ENCODE results near the gene CREB3L1.
"Not testable (repeated sequence)": the region's sequence is repeated elsewhere in the genome, so short reads cannot be mapped to it uniquely, and the experiment has no call there.

Gene CREB3L1

DNA sequence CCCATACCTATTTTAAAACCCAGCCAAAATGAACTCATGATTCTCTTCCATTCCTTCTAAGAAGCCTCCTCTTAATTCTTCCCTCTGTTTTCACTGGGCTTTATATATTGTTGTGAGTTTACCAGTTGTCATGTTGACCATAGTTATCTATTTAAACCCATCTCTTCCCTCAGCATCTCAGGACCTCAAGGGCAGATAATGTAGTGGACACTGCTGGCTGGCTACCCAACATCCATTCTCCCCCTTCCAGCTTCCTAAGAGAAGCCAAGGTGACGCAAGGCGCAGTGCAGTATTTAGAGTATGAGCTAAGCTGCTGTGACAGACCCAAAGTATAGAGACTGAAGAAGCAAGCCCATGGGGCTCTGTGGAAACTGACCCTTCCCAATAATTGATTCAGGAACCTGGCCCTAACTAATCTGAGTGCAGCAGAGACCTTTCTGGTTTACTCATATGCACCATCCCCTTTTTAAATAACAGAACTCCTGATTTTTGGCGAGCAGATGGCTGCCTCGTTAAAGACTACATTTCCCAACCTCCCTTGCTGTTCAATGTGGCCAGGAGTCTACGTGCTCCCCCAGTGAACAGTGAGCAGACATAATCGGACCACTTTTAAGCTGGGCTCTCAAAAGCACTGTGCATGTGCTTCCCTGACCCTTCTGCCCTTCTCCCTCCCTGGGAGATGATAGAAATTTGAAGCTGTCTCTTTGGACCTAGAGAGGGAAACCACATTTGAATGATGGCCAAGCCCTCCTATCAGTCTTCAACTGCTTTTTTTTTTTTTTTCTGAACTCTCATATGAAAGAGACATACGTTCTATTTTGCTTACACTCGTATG, 28.1 kb upstream of the CREB3L1 start:
- no peak for DNase-seq

DNA sequence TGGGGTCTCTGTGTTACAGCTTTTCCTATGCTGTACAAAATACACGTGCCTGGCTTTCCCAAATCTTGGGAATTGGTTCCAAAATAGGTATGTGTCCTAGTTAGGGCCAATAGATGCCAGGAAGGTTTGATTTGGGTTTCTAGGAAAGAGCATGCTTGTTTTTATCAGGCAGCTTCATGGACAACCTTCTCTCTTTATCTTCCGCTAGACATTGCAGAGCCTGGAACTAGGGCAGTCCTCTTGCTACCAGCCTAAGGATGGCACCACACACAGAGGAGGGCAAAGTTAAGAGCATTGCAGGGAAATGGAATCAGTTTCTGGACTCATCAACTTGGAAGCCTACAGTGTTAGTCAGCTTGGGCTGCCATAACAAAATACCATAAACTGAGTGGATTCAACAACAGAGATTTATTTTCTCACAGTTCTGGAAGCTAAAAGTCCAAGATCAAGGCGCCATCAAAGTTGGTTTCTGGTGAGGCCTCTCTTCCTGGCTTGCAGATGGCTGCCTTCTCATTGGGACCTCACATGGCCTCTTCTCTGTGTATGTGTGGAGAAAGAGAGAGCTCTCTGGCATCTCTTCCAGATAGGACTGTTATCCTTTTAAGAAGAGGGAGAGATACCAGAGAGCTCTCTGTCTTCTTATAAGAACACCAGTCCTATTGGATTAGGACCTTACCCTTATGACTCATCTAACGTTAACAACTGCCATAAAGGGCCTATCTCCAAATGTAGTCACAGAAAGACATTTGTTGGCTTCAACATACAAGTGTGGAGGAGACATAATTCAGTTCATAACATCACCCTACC, 27.3 kb upstream of the CREB3L1 start:
- no peak for DNase-seq

DNA sequence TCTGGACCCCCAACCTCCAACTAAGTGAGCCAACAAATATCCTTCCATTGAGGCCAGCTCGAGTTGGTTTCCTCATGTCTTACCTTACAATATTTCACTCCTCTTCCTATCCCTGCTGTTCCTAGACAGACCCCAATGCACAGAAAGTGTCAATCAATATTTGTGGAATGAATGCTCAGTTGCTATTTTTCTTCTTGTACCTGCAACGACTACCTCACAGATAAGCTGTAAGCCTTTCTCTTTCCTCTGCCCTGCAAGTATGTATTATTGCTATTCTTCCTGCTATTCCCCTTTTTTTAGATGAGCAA, 26.8 kb upstream of the CREB3L1 start:
- DNase-seq = no peak

DNA sequence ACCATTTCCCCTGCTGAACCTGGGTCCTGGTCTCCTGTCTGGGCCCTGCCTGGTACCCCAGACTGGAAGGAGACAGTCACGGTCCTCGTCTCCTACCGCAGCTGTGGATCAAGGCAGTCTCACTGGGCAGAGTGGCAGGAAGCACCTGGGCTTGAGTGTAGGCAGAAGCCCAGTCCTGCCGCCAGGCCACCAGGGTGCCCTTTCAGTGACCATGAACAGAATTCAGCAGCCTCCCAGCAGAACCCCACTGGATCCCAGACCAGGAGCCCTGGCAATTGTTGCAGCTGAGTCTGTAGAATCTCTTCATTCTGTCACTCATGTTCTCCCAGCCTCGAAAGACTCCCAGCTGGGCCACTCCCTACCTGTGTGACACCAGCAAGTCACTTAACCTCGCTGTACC, 25.5 kb upstream of the CREB3L1 start:
- no peak for DNase-seq

DNA sequence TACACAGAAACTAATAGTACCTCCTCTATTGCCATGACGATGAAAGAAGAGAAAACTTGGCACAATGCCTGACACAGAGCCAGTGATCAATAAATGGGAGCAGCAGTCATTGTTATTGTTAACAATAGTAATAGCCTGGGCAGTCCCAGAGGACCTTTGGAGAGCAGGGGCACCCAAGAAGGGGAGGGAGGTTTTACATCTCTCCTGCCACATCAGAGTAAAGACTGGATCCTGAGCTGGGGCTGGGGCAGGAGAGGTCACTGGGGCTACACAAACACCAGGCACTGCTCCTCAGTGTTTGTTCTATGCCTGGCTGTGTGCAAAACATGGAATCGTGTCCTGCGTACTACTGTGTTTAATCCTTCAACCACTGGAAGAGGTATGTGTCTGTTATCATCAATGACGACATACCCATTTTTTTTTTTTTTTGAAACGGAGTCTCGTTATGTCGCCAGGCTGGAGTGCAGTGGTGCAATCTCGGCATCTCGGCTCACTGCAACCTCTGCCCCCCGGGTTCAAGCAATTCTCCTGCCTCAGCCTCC, 25.0 kb upstream of the CREB3L1 start:
- no peak for DNase-seq

DNA sequence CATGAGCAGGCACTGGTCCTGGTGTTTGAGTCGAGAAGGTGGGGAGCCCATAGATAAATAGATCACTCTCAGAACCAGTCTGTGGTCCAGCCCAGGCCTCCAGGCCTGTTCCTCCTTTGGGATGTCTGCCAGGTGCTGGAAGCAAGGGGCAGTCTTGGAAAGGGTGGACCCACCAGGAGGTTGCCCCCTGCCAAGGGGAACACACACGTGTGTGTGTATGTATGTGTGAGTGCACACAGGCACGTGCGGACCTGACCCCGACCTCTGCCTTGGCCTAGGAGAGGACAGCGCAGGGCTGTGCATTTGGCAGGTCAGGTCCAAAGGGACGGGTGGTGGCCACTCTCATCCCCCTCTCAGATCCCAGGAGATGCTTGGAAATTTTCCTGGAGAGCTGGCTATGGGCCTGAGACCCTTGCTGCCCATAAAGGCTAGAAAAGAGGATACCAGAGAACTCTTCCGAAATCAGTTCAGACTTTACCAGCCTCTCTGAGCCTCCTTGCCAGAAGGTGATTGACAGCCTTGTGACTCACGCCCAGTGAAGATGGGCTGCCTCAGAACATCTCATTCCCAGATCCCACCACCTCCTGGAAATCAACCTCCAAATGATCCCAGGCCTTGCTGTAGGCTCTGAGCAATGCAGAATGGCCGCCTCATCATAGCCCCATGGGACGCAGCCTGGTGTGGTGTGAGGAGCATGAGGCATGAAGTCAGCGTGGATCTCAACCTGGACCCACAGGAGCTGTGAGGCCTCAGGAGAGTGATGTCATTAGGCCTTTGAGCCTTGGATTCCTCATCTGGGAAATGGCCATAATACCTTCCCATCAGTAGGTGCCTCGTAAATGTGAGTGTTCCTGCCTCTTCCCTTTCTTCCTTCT, 24.0 kb upstream of the CREB3L1 start:
- no peak for DNase-seq

DNA sequence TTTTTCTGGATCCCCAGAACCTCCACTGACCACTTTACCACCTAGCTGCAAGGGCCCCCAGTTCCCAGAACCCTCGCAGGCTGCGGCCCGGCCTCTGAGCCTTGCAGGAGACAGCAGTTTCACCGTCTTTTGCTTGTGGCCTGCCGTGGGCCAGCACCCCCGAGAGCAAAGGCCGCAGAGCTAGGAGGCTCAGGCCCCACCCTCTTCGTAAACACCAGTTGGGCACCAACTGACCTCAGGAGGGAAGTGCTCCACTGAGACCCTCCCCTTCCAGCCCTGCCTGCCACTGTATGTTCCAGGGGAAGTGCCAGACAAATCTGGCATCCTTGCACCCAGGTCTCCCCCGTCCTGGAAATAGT, 23.4 kb upstream of the CREB3L1 start:
- no peak for DNase-seq

DNA sequence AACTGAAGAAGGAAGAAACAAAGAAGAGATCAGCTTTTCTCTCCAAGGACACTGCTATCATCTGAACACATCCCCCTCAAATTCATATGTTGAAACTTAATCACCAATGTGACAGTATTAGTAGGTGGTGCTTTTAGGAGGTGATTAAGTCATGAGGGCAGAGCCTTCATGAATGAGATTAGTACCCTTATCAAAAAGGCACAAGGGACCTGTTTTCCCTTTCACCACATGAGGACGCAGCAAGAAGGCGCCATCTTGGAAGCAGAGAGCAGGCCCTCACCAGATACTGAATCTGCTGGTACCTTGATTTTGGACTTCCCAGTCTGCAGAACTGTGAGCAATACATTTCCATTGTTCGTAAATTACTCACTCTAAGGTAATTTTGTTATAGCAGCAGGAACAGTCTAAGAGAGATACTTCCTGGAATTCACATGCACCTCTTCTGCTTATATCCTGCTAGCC, 20.9 kb upstream of the CREB3L1 start:
- DNase-seq = no peak

DNA sequence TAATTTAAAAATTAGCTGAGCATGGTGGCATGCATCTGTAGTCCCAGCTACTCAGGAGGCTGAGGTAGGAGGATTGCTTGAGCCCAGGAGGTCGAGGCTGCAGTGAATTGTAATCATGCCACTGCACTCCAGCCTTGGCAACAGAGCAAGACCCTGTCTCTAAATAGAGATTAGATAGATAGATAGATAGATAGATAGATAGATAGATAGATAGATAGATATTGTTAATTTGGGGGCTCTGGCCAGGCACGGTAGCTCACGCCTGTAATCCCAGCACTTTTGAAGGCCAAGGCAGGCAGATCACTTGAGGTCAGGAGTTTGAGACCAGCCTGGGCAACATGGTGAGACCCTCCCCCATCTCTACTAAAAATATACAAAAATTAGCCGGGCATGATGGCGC, 18.1 kb upstream of the CREB3L1 start:
- DNase-seq = not testable (repeated sequence)

DNA sequence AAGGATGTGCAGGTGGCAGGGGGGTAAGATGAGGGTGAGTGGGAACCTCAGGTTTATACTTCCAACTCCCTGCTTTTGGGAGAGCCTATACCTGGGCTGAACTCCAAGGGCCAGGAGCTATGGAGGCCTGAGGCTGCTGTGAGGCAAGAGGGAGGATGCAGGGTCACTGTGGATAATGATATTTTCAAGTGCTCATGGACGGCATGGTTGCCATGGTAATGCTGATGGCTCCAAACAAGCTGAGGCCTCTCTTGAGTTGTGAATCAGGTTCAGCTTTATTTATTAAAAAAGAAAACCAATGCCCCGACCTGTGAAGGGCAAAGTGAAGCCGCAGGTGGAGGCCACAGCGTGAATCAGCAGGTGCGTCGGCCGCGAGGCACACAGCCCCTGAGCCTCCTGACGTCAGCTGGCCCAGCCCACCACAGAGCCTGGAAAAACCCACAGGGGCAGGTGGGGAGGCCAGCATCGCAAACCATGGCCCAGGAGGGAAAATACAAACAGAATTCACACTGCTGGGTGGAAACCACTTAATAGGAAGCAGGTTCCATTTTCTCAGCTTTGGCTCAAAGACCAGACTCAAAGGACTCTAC, 17.4 kb upstream of the CREB3L1 start:
- no peak for DNase-seq

DNA sequence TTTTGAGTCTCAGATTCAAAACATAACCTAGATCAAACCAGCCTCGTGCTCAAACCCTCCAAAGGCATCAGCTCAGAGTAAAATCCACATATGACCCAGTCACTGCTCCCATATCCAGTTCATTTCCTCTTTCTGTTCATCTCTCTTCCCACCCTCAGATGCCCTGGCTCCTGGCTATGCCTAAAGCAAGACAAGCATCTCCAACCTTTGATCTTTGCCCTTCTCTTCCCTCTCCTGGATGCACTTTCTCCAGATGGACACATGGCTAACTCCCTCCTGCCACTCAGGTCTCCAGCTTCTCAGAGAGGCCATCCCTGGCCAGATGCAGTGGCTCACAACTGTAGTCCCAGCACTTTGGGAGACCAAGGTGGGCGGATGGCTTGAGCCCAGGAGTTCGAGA, 14.3 kb upstream of the CREB3L1 start:
- DNase-seq = no peak

DNA sequence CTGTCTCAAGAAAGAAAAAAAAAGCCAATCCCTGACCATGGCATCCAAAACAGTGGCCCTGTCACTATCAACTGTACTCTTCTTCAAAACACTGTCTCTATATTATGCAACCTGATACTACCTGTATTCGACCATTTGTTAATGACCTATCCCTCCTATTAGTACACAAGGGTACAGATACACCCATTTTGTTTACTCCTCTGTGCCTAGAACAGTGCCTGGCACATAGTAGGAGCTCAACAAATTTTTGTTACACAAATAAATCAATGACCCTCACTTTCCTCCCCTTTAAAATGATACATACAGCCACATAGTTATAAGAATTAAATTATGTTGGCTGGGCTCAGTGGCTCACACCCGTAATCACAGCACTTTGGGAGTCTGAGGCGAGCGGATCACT, 13.4 kb upstream of the CREB3L1 start:
- DNase-seq = no peak

DNA sequence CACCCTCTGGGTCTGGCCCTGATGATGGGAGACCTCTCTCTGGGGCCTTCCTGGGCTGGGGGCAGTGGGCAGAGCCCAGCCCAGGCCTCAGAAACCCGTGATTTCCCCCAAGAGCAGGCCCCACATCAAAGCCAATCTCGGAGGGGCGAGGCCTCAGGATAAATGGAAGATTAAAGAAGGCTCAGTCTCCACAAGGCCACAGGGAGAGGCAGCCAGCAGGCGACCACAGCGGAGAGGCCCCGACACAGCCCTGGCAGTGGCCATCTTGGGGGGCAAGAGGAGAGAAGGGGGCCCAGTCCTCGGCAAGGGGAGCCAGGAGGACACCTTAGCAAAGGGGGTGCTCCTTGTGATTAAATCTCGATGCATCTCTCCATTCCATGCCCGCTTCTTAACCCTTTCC, 12.5 kb upstream of the CREB3L1 start:
- DNase-seq = no peak

DNA sequence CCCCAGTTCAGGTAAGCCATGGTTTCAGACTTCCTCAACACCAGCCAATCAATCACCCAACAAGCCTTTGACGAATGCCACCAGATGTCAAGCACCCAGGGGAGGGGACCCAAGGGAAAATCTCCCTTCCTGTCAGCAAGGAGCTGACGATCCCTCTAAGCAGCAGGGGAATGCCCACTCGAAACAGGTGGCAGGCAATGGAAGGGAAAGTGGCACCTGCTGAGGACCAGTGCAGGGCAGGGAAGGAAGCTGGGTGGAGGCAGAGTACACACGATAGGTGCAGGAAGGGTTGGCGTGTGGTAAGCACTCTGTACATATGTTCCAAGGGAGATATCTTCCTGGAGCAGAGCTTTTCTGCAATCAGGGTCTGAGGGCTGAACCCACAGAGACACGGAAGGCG, 11.7 kb upstream of the CREB3L1 start:
- DNase-seq = no peak

DNA sequence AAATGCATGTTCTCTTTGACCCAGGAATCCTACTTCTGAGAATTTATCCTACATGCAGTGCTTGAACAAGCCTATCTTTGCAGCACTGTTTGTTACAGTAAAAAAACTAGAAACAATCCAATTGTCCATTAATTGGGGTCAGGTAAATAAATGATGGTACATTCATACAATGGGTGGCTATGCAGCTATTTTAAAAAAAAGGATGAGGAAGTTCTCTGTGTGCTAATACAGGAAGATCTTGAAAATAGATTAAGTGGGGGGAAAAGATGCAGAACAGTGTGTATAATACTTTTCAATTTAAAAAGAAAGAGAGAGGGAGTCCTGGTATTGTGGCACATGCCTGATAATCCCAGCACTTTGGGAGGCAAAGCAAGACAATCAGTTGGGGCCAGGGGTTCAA, 9.5 kb upstream of the CREB3L1 start:
- no peak for DNase-seq

DNA sequence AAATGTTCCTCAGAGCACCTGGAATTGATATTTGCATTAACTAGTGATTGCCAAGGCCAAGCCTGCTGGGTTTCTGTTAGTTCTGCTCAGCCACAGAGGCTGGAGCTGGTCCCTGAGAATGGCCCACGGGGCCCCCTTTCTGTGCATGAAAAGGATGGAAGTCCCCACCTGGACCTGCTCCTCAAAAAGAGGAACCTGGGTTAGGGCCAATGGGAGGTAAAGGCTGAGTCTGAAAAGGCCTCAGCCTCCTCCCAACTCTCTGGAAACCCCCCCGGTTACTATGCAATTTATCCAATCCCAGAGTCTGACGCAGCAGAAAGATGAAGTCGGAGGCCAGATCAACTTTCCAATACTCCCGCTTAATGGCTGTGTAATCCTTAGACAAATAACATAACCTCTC, 6.8 kb upstream of the CREB3L1 start:
- DNase-seq = no peak

DNA sequence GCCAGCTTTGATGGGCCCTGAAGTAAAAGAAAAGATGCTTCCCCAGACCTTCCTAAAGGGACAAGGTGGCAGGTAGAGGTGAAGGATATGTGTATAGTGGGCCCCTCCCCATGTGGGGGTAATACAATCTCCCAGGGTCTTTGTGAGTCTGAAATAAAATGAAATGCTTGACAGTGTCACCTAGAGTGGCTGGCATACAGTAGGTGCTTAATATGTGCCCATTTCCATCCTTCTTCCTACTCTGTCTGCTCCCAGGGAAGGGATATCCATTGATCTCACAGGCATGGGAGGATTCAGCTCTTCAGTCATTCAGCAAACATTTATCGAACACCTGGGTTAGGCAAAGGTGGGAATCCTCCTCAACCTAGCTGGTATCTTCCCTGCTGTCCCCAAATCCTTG, 6.1 kb upstream of the CREB3L1 start:
- DNase-seq = no peak

DNA sequence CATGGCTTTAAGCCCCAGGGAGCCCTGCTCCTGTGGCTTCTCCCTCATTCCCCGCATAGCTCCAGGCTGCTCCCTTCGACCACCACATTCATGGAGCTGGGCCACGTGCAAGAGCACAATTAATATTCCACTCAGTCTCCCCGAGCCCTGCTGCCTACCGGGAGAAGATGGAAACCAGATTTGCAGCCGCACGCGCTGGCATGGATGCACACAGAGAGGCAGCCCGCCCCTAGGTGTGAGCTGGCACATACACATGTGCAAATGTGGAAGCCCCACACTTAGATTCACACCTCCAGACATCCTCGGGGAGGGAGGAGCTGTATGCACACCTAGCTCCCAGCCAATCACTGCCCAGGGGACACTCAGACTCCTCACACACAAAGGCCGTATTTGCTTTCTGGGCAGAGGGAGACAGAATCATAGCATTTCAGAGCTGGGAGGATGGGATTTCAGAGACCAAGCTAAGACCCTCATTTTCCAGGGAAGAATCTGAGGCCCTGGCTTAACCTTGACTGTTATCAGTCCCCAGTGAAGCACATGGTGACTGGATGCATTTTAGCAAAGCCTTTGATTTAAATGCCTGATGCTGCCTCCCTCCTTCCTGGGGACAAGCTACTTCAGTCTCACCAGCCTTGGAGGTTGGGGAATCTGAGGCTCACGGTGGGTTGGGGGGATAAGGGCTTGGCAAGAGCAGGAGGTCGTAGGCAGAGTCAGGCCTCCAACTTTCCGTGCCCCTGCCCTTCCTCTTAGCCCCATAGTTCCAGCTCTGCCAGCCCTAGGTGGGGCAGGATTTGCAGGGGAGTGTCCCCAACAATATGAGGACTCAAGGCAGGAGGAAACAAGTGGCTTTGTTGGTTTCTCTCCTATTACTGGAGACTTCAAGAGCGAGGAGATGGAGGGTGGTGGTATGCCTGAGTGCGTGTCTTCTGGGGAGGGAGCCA, 5.3 kb upstream of the CREB3L1 start:
- no peak for DNase-seq

DNA sequence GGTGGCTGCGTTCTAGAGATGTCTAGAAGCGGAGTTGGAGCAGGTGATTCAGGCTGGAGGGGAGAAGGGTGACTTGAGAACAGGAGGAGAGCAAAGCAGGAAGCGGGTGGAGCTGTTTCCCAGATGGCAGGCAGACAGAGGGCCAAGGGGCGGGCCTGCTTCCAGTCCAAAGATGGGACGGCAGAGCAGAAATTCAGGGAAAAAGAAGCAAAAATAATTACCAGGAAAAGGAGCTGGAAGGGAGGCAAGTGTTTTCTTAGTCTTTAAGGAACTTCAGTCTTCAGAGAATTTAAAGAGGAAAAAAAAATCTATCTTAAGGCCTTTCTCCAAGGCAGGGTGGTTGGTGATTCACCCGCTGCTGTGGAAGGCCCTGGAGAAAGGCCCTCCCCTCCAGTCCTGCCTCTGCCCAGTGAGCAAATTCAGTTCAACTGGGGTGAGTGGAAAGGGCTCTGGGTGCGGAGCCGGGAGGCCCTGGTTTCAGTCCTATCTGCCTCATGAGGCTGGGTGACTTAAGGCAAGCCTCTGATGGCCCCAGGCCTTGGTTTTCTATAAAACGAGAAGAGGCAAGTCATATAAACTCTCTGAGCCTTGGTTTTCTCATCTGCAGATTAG, 4.5 kb upstream of the CREB3L1 start:
- no peak for DNase-seq

DNA sequence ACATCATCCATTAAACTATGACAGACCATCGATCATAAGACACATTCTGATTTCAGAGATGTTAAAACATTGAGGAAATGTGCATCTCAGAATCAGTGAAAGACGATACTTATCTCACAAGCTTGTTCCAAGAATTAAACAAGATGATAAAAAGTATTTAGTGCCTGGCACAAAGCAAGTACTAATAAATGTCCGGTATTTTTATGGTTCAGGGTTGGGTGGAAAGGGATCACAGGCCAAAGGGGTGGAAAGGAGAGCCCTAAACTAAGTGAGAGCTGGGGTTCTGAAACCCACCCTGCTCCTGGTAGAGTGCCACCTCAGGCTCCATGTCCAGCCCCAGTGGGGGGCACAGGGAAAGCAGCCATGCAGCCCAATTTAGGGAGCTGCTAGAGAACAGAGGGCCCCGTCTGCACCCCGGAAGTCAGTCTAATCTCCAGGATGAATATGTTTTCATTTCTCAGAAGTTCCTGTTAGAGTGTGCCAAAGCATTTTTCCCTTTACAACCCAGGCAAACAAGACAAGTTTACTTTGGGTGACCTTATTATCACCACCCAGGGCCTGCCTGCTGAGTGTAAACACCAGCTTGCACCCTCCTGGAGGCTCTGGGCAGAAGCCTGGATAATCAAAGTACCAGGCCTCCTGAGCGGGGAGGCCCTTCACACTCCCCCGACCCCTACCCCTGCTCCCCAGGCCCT, 3.8 kb upstream of the CREB3L1 start:
- DNase-seq = no peak

Measured in inflammatory macrophage treated with lipopolysaccharide for 1 hour (primary cell).